Chondrocyte (in vitro differentiated cells): ENCODE measurements around the gene SYCE3. TPM values are rescaled to one million over a fixed set of nuclear protein-coding genes. Genes with fewer than 3 reads are reported as not detected.

Experiments
- DNase-seq: peaks from one replicate; pipeline ENCODE4 v3.0.0; 2021; ENCODE audit warnings: mixed read lengths, low spot score
- H3K27ac Mint-ChIP-seq: one replicate; pipeline ENCODE4 v1.8.0; 2021; ENCODE audit warnings: mild to moderate bottlenecking, moderate library complexity, mixed read lengths; ENCODE audit not compliant: unreplicated experiment
- H3K27me3 Mint-ChIP-seq: 2 replicates; pipeline ENCODE4 v1.8.0; 2021; ENCODE audit warnings: low read depth, mixed read lengths
- H3K36me3 Mint-ChIP-seq: 2 replicates; pipeline ENCODE4 v1.8.0; 2021; ENCODE audit warnings: low read depth, mixed read lengths
- H3K4me1 Mint-ChIP-seq: 2 replicates; pipeline ENCODE4 v1.8.0; 2021; ENCODE audit warnings: low read depth, mild to moderate bottlenecking, mixed read lengths
- H3K4me3 Mint-ChIP-seq: one replicate; pipeline ENCODE4 v1.8.0; 2021; ENCODE audit warnings: mild to moderate bottlenecking, moderate library complexity, mixed read lengths; ENCODE audit not compliant: unreplicated experiment
- H3K9me3 Mint-ChIP-seq: 2 replicates; pipeline ENCODE4 v1.8.0; 2021; ENCODE audit warnings: low read depth, mixed read lengths
- total RNA-seq: library from RNA; stranded (reverse); gene quantifications from 3 replicates; pipeline ENCODE4 v1.2.1, GENCODE V29; 2021
- TF ChIP-seq, protein P1 (sequence below): fragments of 200-600 bp; sonication (generic); IDR thresholded peaks from 2 replicates; pipeline ENCODE4 v1.5.0; 2021; ENCODE audit warnings: antibody characterized with exemption, mild to moderate bottlenecking, moderate library complexity

Gene SYCE3
- total RNA-seq, 1 donor from 2014 or later: not detected

DNA sequence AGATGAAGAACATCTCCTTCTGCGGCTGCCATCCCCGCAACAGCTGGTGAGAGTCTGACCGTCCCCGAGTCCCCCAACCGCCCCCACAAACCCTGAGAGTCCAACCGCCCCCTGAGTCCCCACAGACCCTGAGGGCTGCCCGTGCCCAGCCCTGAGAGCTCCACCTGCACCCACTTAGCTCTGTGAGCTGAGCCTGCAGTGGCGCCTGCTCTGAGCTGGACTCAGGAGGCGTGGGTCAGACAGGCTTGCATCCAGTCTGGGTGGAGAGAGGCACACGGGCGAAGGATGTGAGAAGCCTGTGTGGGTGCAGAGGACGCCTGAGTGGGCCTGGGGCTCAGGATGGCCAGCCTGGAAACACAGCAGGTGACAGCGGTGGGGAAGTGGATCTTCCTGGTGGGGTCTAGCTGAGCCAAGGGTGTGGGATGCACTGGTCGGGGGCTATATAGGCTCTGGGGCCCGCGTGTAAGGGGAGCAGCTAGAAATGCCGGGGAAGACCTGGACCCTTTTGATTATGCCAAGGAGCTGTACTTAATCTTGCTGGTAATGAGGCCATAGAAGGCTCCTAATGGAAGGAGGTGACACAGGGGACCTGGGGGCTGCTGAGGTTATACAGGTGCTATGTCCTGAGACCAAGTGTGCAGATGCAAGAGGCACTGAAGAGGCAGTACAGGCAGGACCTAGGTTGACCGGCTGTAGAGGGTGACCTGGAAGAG lies 44.4 kb upstream of the SYCE3 start:
- H3K27ac Mint-ChIP-seq: no peak overlapping the region
- TF ChIP-seq, protein P1, sequence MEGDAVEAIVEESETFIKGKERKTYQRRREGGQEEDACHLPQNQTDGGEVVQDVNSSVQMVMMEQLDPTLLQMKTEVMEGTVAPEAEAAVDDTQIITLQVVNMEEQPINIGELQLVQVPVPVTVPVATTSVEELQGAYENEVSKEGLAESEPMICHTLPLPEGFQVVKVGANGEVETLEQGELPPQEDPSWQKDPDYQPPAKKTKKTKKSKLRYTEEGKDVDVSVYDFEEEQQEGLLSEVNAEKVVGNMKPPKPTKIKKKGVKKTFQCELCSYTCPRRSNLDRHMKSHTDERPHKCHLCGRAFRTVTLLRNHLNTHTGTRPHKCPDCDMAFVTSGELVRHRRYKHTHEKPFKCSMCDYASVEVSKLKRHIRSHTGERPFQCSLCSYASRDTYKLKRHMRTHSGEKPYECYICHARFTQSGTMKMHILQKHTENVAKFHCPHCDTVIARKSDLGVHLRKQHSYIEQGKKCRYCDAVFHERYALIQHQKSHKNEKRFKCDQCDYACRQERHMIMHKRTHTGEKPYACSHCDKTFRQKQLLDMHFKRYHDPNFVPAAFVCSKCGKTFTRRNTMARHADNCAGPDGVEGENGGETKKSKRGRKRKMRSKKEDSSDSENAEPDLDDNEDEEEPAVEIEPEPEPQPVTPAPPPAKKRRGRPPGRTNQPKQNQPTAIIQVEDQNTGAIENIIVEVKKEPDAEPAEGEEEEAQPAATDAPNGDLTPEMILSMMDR: no peak
- no peak overlapping the region for H3K4me3 Mint-ChIP-seq
- no peaks in the 10 kb centered on the region for H3K9me3 Mint-ChIP-seq
- H3K36me3 Mint-ChIP-seq: no peaks in the 10 kb centered on the region
- H3K27me3 Mint-ChIP-seq: peaks cover 7% of the 10 kb centered on the region
- H3K4me1 Mint-ChIP-seq: no peaks in the 10 kb centered on the region
- peak; percentile 83 for DNase-seq

DNA sequence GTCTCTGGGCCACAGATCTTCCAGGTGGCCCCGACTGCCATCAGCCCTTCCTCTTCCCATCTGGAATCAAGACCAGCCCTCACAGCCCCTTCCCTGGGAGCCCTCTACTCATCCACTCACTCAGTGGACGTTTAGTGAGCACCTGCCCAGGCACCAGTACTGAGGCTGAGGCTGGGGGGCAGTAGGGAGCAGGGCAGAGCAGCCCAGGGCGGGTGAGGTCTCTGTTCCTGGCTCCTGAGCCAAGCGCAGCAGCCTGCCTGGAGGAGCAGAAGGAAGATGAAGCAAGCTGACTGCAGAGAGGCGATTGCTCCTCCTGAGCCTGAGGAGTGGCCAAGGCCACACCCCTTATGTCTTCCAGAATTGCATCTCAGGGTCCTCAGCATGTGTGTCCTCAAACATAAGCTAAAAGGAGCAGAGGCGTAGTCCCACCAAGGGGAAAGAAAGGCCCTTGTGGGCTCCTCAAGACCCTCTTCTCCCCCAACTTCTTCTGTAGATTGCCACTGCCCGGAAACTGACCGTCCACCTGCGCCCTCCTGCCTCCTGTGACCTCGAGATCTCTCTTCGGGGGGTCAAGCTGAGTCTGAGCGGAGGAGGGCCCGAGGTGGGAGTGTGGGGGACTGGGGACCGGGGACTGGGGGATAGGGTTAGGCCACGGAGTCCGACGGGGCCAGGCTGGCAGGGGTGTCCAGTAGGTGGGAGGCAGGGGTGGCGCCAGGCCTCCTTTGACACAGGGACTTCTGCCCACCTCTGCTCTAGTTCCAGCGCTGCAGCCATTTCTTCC lies 43.6 kb upstream of the SYCE3 start:
- Mint-ChIP-seq H3K36me3 (no peaks in the 10 kb centered on the region), H3K9me3 (no peaks in the 10 kb centered on the region), H3K4me1 (peaks cover 5% of the 10 kb centered on the region), H3K27ac (no peak overlapping the region), H3K27me3 (peaks cover 7% of the 10 kb centered on the region), H3K4me3 (no peak overlapping the region)
- DNase-seq: peak; percentile 48
- TF ChIP-seq, protein P1: peak; percentile 25

DNA sequence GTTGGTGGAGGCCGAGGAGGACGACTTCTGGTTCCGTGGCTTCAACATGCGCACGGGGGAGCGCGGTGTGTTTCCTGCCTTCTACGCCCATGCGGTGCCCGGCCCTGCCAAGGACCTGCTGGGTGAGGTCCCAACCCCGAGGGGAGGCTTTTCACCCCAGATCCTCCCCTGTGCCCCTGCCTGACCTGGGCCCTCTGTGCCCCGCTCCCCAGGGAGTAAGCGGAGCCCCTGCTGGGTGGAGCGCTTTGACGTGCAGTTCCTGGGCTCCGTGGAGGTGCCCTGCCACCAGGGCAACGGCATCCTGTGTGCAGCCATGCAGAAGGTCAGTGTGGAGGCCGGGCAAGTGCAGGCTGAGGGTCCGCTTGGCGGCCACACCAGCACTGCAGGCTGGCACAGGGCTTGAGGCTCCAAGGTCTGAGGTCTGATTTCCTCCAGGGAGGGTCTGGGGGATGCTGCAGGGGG lies 42.9 kb upstream of the SYCE3 start:
- peaks cover 7% of the 10 kb centered on the region for H3K27me3 Mint-ChIP-seq
- peaks cover 5% of the 10 kb centered on the region for H3K4me1 Mint-ChIP-seq
- H3K9me3 Mint-ChIP-seq: no peaks in the 10 kb centered on the region
- TF ChIP-seq, protein P1: no peak
- no peak overlapping the region for H3K27ac Mint-ChIP-seq
- DNase-seq: no peak
- H3K36me3 Mint-ChIP-seq: no peaks in the 10 kb centered on the region
- no peak overlapping the region for H3K4me3 Mint-ChIP-seq

DNA sequence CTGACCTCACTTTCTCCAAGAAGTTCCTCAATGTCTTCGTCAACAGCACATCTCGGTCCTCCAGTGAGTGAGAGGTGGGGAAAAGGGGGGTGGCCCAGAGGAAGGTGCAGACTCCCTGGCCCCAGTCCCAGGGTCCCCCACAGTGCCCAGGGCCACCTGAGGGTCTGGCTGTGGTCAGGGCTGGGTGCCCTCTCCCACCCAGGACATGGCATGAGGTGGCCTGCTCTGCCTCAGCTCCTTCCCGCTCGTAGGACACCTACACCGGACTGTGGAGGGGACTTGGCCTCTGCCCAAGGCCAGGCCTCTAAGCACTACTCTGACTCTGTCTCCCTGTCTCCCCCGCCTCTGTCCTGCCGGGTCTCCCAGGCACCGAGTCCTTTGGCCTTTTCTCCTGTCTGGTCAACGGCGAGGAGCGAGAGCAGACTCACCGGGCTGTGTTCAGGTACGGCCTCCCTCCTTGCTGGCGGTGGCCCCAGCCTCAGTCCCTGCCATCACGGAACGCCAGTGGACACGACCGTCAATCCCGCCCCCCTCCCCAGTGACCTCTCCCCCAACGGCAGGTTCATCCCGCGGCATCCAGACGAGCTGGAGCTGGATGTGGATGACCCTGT lies 42.4 kb upstream of the SYCE3 start:
- no peak overlapping the region for H3K27ac Mint-ChIP-seq
- H3K4me3 Mint-ChIP-seq: no peak overlapping the region
- H3K27me3 Mint-ChIP-seq: peaks cover 3% of the 10 kb centered on the region
- no peaks in the 10 kb centered on the region for H3K36me3 Mint-ChIP-seq
- TF ChIP-seq, protein P1: no peak
- H3K4me1 Mint-ChIP-seq: peaks cover 5% of the 10 kb centered on the region
- H3K9me3 Mint-ChIP-seq: no peaks in the 10 kb centered on the region
- DNase-seq: no peak
